OCI-LY1 (cell line): ENCODE results near the gene TFB2M.

Experiments
- EZH2 ChIP-seq: fragments of 200-600 bp; sonication (generic), shearing (Covaris generic); IDR thresholded peaks from 2 replicates; pipeline ENCODE4 v1.8.0; 2017; ENCODE audit warnings: borderline replicate concordance, mixed run types, mild to moderate bottlenecking, antibody characterized with exemption, low read length, moderate library complexity, mixed read lengths
- TF ChIP-seq, protein P1 (sequence below): fragments of 200-600 bp; sonication (generic), shearing (Covaris generic); IDR thresholded peaks from 2 replicates; pipeline ENCODE4 v1.5.1; 2017; ENCODE audit warnings: mild to moderate bottlenecking, antibody characterized with exemption, low read length, moderate library complexity, mixed read lengths

GRCh38 chr1:246517391-246517790 lies 48.7 kb downstream of the TFB2M start:
- TF ChIP-seq, protein P1, sequence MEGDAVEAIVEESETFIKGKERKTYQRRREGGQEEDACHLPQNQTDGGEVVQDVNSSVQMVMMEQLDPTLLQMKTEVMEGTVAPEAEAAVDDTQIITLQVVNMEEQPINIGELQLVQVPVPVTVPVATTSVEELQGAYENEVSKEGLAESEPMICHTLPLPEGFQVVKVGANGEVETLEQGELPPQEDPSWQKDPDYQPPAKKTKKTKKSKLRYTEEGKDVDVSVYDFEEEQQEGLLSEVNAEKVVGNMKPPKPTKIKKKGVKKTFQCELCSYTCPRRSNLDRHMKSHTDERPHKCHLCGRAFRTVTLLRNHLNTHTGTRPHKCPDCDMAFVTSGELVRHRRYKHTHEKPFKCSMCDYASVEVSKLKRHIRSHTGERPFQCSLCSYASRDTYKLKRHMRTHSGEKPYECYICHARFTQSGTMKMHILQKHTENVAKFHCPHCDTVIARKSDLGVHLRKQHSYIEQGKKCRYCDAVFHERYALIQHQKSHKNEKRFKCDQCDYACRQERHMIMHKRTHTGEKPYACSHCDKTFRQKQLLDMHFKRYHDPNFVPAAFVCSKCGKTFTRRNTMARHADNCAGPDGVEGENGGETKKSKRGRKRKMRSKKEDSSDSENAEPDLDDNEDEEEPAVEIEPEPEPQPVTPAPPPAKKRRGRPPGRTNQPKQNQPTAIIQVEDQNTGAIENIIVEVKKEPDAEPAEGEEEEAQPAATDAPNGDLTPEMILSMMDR, result no peak
- no peak for TF ChIP-seq EZH2
